Vagina (tissue), 2 donors: ENCODE data around the gene POLR3GL. TPM values are rescaled to one million over a fixed set of nuclear protein-coding genes. Genes with fewer than 3 reads are reported as not detected.

Experiments
- DNase-seq, 2 donors: peaks; one replicate each; pipeline ENCODE4 v3.0.0-alpha.2; 2017; ENCODE audit errors: extremely low spot score in 2 of 2
- H3K27ac ChIP-seq: fragments of 200-600 bp; sonication (generic); one replicate; pipeline ENCODE4 v1.5.1; 2019
- H3K27me3 ChIP-seq: fragments of 200-600 bp; sonication (generic); one replicate; pipeline ENCODE4 v1.5.1; 2019
- H3K36me3 ChIP-seq, 2 donors: fragments of 200-600 bp; sonication (generic); one replicate each; pipeline ENCODE4 v1.5.1; 2017 to 2019
- H3K4me1 ChIP-seq: fragments of 200-600 bp; sonication (generic); one replicate; pipeline ENCODE4 v1.5.1; 2019
- H3K4me3 ChIP-seq, 2 donors: fragments of 200-600 bp; sonication (generic); 1 replicate in 1 of 2; 2 replicates in 1 of 2; pipeline ENCODE4 v1.5.1; 2016 to 2019
- H3K9me3 ChIP-seq: fragments of 200-600 bp; sonication (generic); one replicate; pipeline ENCODE4 v1.5.1; 2019
- POLR2A ChIP-seq, 2 donors: fragments of 450-650 bp; IDR thresholded peaks; one replicate each; pipeline ENCODE4 v1.6.1; 2017; ENCODE audit warnings: antibody characterized with exemption in 2 of 2, mild to moderate bottlenecking in 2 of 2, moderate library complexity in 2 of 2
- POLR2AphosphoS5 ChIP-seq, 2 donors: sonication (generic); formaldehyde crosslinking; IDR thresholded peaks; one replicate each; pipeline ENCODE4 v1.9.0; 2017; ENCODE audit warnings: antibody characterized with exemption in 2 of 2, mild to moderate bottlenecking in 2 of 2, low read depth in 1 of 2; ENCODE audit not compliant: insufficient read depth in 1 of 2
- intact Hi-C: fragments of 100-400 bp; cut with DNase I; formaldehyde crosslinking; loops from one replicate; pipeline ENCODE4 v1.15.1; 2023
- total RNA-seq: library from RNA; depleted of rRNA; stranded (reverse); fragments of >200 nt; gene quantifications from one replicate; pipeline ENCODE4 v1.2.3, GENCODE V29; 2016
- TF ChIP-seq, protein P1 (sequence below), 3 experiments: fragments of 450-650 bp in 2 of 3; fragments of 200-600 bp in 1 of 3; sonication (generic) in 1 of 3; IDR thresholded peaks; one replicate each; pipeline ENCODE4 v1.5.1; 2017 to 2019; ENCODE audit warnings: antibody characterized with exemption in 3 of 3, mild to moderate bottlenecking in 2 of 3, moderate library complexity in 2 of 3

The POLR3GL gene
- total RNA-seq, 1 donor from 2014 or later = 15.0 TPM

DNA sequence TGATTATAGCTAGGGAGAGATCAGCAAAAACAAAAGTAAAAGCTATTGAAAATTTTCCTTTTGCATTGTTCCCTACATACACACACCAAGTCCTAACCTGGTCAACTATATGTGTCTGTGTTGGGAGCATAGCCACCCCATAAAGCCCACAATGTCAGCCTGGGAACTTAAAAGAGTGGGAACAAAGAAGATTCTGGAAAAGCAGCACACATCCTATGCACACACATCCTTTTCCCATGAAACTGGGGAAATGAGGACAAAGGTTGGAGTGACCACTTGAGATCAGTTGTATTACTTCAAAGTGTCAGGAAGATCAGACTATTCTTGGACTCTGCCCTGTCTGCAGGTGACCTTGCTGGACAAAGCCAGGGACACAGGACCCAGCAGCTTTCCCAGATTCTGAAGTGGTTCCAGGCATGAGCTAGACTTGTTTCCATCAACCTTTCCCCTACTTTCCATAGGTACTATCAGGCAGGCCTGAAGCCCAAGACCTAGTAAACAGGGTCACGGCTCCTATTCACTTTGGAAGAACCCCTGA lies 16.0 kb downstream of the POLR3GL start:
- no peak for TF ChIP-seq POLR2A (IDR thresholded peaks at IDR 0.05)
- TF ChIP-seq, protein P1, sequence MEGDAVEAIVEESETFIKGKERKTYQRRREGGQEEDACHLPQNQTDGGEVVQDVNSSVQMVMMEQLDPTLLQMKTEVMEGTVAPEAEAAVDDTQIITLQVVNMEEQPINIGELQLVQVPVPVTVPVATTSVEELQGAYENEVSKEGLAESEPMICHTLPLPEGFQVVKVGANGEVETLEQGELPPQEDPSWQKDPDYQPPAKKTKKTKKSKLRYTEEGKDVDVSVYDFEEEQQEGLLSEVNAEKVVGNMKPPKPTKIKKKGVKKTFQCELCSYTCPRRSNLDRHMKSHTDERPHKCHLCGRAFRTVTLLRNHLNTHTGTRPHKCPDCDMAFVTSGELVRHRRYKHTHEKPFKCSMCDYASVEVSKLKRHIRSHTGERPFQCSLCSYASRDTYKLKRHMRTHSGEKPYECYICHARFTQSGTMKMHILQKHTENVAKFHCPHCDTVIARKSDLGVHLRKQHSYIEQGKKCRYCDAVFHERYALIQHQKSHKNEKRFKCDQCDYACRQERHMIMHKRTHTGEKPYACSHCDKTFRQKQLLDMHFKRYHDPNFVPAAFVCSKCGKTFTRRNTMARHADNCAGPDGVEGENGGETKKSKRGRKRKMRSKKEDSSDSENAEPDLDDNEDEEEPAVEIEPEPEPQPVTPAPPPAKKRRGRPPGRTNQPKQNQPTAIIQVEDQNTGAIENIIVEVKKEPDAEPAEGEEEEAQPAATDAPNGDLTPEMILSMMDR (IDR thresholded peaks at IDR 0.05) = no peak
- TF ChIP-seq POLR2AphosphoS5 (IDR thresholded peaks at IDR 0.05; ENCODE audit: insufficient read depth in 1 of 2, low read depth in 1 of 2) = no peak
- Histone ChIP-seq H3K4me3 (no peak overlapping the region), H3K9me3 (no peaks in the 10 kb centered on the region), H3K36me3 (no peaks in the 10 kb centered on the region), H3K27ac (peak overlapping the region; percentile 95), H3K4me1 (peaks cover 66% of the 10 kb centered on the region), H3K27me3 (no peaks in the 10 kb centered on the region)
- intact Hi-C loops = no loop called here
- peak in 1 of 2 donors; percentile 91 for DNase-seq

GRCh38 chr1:145982010-145982723 lies 17.7 kb downstream of the POLR3GL start:
- peak in 1 of 2 donors; percentile 88 for DNase-seq
- peaks cover 74% of the 10 kb centered on the region for H3K4me1 ChIP-seq
- no peaks in the 10 kb centered on the region for H3K27me3 ChIP-seq
- H3K9me3 ChIP-seq = no peaks in the 10 kb centered on the region
- intact Hi-C loops = no loop called here
- peak overlapping the region; percentile 95 for H3K27ac ChIP-seq
- no peak overlapping the region for H3K4me3 ChIP-seq
- TF ChIP-seq POLR2AphosphoS5 (IDR thresholded peaks at IDR 0.05; ENCODE audit: insufficient read depth in 1 of 2, low read depth in 1 of 2) = peak in 1 of 2 donors; percentile 53
- TF ChIP-seq POLR2A (IDR thresholded peaks at IDR 0.05) = no peak
- TF ChIP-seq, protein P1 (IDR thresholded peaks at IDR 0.05) = no peak
- no peaks in the 10 kb centered on the region for H3K36me3 ChIP-seq

GRCh38 chr1:145983206-145983675 lies 18.8 kb downstream of the POLR3GL start:
- no peaks in the 10 kb centered on the region for H3K9me3 ChIP-seq
- no peaks in the 10 kb centered on the region for H3K36me3 ChIP-seq
- TF ChIP-seq POLR2AphosphoS5 (IDR thresholded peaks at IDR 0.05; ENCODE audit: insufficient read depth in 1 of 2, low read depth in 1 of 2) (no peak), POLR2A (IDR thresholded peaks at IDR 0.05) (no peak)
- TF ChIP-seq, protein P1 (IDR thresholded peaks at IDR 0.05) = no peak
- peak overlapping the region; percentile 66 for H3K27ac ChIP-seq
- H3K4me3 ChIP-seq = no peak overlapping the region
- DNase-seq = peak in 1 of 2 donors; percentile 86
- intact Hi-C loops = no loop called here
- H3K4me1 ChIP-seq = peaks cover 64% of the 10 kb centered on the region
- no peaks in the 10 kb centered on the region for H3K27me3 ChIP-seq

DNA sequence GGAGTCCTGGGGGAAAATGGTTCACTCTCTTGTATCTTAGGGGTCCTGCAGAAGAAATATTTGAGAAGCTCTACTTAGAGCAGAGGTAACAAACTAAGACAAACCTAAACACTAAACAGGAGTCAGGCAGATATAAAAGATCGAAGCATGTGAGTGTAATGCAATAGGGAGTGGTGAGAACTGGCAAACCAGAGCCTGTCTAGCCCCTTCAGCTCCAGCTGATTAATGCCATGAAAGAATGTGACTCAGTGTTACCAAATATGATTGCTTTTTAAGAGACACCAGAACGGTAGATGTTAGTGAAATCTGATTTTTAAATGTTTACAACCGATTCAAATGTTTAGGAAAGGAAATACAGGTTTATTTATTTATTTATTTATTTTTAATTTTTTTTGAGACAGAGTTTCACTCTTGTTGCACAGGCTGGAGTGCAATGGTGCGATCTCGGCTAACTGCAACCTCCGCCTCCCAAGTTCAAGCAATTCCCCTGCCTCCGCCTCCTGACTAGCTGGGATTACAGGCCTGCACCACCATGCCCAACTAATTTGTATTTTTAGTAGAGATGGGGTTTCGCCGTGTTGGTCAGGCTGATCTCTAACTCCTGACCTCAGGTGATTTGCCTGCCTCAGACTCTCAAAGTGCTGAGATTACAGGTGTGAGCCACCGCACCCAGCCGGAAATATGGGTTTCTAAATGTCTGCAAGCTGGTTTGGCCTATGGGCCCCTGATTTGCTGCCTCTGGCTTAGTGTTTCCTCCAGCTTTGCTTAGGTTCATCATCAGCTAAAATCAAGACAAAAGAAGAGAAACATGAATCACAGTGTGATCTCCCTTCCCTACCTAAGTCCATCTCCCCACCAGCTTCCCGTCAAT lies 19.7 kb downstream of the POLR3GL start:
- no peak for DNase-seq
- Histone ChIP-seq H3K9me3 (no peaks in the 10 kb centered on the region), H3K4me1 (peaks cover 54% of the 10 kb centered on the region), H3K36me3 (no peaks in the 10 kb centered on the region), H3K27me3 (no peaks in the 10 kb centered on the region), H3K4me3 (no peak overlapping the region), H3K27ac (peak overlapping the region; percentile 83)
- intact Hi-C loops = no loop called here
- TF ChIP-seq POLR2AphosphoS5 (IDR thresholded peaks at IDR 0.05; ENCODE audit: insufficient read depth in 1 of 2, low read depth in 1 of 2) (no peak), POLR2A (IDR thresholded peaks at IDR 0.05) (no peak)
- TF ChIP-seq, protein P1 (IDR thresholded peaks at IDR 0.05) = no peak
